HEK293 (cell line): ENCODE results near the gene PAF1.

Experiments
- CTCF ChIA-PET: fragments of 350-600 bp; formaldehyde crosslinking; extraction: SDS; loops from one replicate; lab custom pipeline; 2021; ENCODE audit warnings: antibody characterized with exemption; lab: Yijun Ruan, JAX
- POLR2A ChIA-PET: fragments of 300-600 bp; formaldehyde crosslinking; extraction: SDS; loops from one replicate; lab custom pipeline; 2020; ENCODE audit warnings: antibody characterized with exemption, inconsistent platforms; lab: Yijun Ruan, JAX
- H3K27ac ChIP-seq: fragments of 200-500 bp; sonication (Bioruptor generic); 2 replicates; pipeline ENCODE4 v1.5.1; 2014; ENCODE audit warnings: low read depth, low read length, control low read depth, inconsistent platforms; ENCODE audit errors: extremely low read depth
- H3K36me3 ChIP-seq, 2 experiments: fragments of 200-500 bp in 1 of 2; sonication (Bioruptor generic) in 1 of 2; 1 replicate in 1 of 2; 2 replicates in 1 of 2; pipeline ENCODE4 v1.5.1; 2014 to 2017; ENCODE audit warnings: inconsistent platforms in 2 of 2, low read length in 2 of 2; ENCODE audit not compliant: control insufficient read depth in 2 of 2, insufficient read depth in 1 of 2
- H3K4me1 ChIP-seq: fragments of 200-500 bp; sonication (Bioruptor generic); 2 replicates; pipeline ENCODE4 v1.5.1; 2014; ENCODE audit warnings: mild to moderate bottlenecking, low read length, inconsistent platforms; ENCODE audit not compliant: control insufficient read depth, insufficient read depth
- H3K4me3 ChIP-seq: 2 replicates; pipeline ENCODE4 v1.5.1; 2011; ENCODE audit warnings: low read depth, mild to moderate bottlenecking, control low read depth, low read length, moderate library complexity
- H3K9me3 ChIP-seq: fragments of 200-500 bp; sonication (Bioruptor generic); 2 replicates; pipeline ENCODE4 v1.5.1; 2014; ENCODE audit warnings: low read depth, low read length, inconsistent platforms; ENCODE audit not compliant: control insufficient read depth, insufficient read depth
- MZF1 ChIP-seq: fragments of 450-650 bp; formaldehyde crosslinking; IDR thresholded peaks from 2 replicates; pipeline ENCODE4 v1.5.1; 2017; ENCODE audit warnings: missing biosample characterization, missing genetic modification characterization, borderline replicate concordance
- TRIM28 ChIP-seq: IDR thresholded peaks from 2 replicates; pipeline ENCODE4 v1.6.1; 2011; ENCODE audit warnings: low read length, control low read depth, borderline replicate concordance
- YY2 ChIP-seq: fragments of 450-650 bp; formaldehyde crosslinking; IDR thresholded peaks from 2 replicates; pipeline ENCODE4 v1.5.1; 2016; ENCODE audit warnings: missing biosample characterization, missing genetic modification characterization
- ZFP3 ChIP-seq: fragments of 450-650 bp; formaldehyde crosslinking; IDR thresholded peaks from 2 replicates; pipeline ENCODE4 v1.5.1; 2016; ENCODE audit warnings: low read depth, missing biosample characterization, missing genetic modification characterization
- ZNF121 ChIP-seq: fragments of 450-650 bp; formaldehyde crosslinking; IDR thresholded peaks from 2 replicates; pipeline ENCODE4 v1.5.1; 2016; ENCODE audit warnings: missing biosample characterization, missing genetic modification characterization
- ZNF302 ChIP-seq: fragments of 450-650 bp; formaldehyde crosslinking; IDR thresholded peaks from 2 replicates; pipeline ENCODE4 v1.5.1; 2016; ENCODE audit warnings: missing biosample characterization, missing genetic modification characterization, low read depth
- ZNF391 ChIP-seq: fragments of 450-650 bp; formaldehyde crosslinking; IDR thresholded peaks from 2 replicates; pipeline ENCODE4 v1.5.1; 2016; ENCODE audit warnings: low read depth, missing biosample characterization, missing genetic modification characterization, borderline replicate concordance
- ZNF394 ChIP-seq: fragments of 450-650 bp; formaldehyde crosslinking; IDR thresholded peaks from 2 replicates; pipeline ENCODE4 v1.5.1; 2016; ENCODE audit warnings: missing biosample characterization, missing genetic modification characterization, mild to moderate bottlenecking, moderate library complexity, borderline replicate concordance
- ZNF423 ChIP-seq: fragments of 450-650 bp; formaldehyde crosslinking; IDR thresholded peaks from 2 replicates; pipeline ENCODE4 v1.5.1; 2016; ENCODE audit warnings: missing biosample characterization, missing genetic modification characterization
- ZNF473 ChIP-seq: fragments of 450-650 bp; formaldehyde crosslinking; IDR thresholded peaks from 2 replicates; pipeline ENCODE4 v1.5.1; 2017; ENCODE audit warnings: missing biosample characterization, missing genetic modification characterization
- ZNF501 ChIP-seq: fragments of 450-650 bp; formaldehyde crosslinking; IDR thresholded peaks from 2 replicates; pipeline ENCODE4 v1.5.1; 2016; ENCODE audit warnings: missing biosample characterization, missing genetic modification characterization
- ZNF561 ChIP-seq: fragments of 450-650 bp; IDR thresholded peaks from 2 replicates; pipeline ENCODE4 v1.5.1; 2018; ENCODE audit warnings: missing biosample characterization, missing genetic modification characterization, borderline replicate concordance
- ZNF654 ChIP-seq: fragments of 450-650 bp; formaldehyde crosslinking; IDR thresholded peaks from 2 replicates; pipeline ENCODE4 v1.5.1; 2016; ENCODE audit warnings: low read depth, missing biosample characterization, missing genetic modification characterization
- ZNF658 ChIP-seq: fragments of 450-650 bp; formaldehyde crosslinking; IDR thresholded peaks from 2 replicates; pipeline ENCODE4; 2016; ENCODE audit warnings: missing biosample characterization, missing genetic modification characterization
- ZNF660 ChIP-seq: fragments of 450-650 bp; IDR thresholded peaks from 2 replicates; pipeline ENCODE4 v1.5.1; 2018; ENCODE audit warnings: missing biosample characterization, mild to moderate bottlenecking, missing genetic modification characterization
- ZNF664 ChIP-seq: fragments of 450-650 bp; formaldehyde crosslinking; IDR thresholded peaks from 2 replicates; pipeline ENCODE4 v1.5.1; 2016; ENCODE audit warnings: missing biosample characterization, missing genetic modification characterization
- ZNF747 ChIP-seq: fragments of 450-650 bp; formaldehyde crosslinking; IDR thresholded peaks from 2 replicates; pipeline ENCODE4 v1.5.1; 2016; ENCODE audit warnings: missing biosample characterization, missing genetic modification characterization
- ZNF792 ChIP-seq: fragments of 450-650 bp; formaldehyde crosslinking; IDR thresholded peaks from 2 replicates; pipeline ENCODE4 v1.5.1; 2016; ENCODE audit warnings: missing biosample characterization, missing genetic modification characterization
- ZSCAN16 ChIP-seq: fragments of 450-650 bp; formaldehyde crosslinking; IDR thresholded peaks from 2 replicates; pipeline ENCODE4 v1.5.1; 2016; ENCODE audit warnings: missing biosample characterization, missing genetic modification characterization
- ZSCAN30 ChIP-seq: fragments of 450-650 bp; IDR thresholded peaks from 2 replicates; pipeline ENCODE4 v1.5.1; 2018; ENCODE audit warnings: missing biosample characterization, mild to moderate bottlenecking, missing genetic modification characterization, moderate library complexity
- TF ChIP-seq, protein P1 (sequence below): fragments of 450-650 bp; formaldehyde crosslinking; conservative IDR thresholded peaks from 2 replicates; pipeline ENCODE4 v1.5.1; 2016; ENCODE audit warnings: low read depth, missing biosample characterization, missing genetic modification characterization
- TF ChIP-seq, protein P2 (sequence below): fragments of 450-650 bp; formaldehyde crosslinking; IDR thresholded peaks from 2 replicates; pipeline ENCODE4 v1.5.1; 2017; ENCODE audit warnings: missing biosample characterization, missing genetic modification characterization
- TF ChIP-seq, protein P3 (sequence below): fragments of 450-650 bp; formaldehyde crosslinking; IDR thresholded peaks from 2 replicates; pipeline ENCODE4 v1.5.1; 2016; ENCODE audit warnings: missing biosample characterization, missing genetic modification characterization
- TF ChIP-seq, protein P4 (sequence below): fragments of 450-650 bp; formaldehyde crosslinking; IDR thresholded peaks from 2 replicates; pipeline ENCODE4 v1.5.1; 2016; ENCODE audit warnings: missing biosample characterization, missing genetic modification characterization

Gene PAF1

DNA sequence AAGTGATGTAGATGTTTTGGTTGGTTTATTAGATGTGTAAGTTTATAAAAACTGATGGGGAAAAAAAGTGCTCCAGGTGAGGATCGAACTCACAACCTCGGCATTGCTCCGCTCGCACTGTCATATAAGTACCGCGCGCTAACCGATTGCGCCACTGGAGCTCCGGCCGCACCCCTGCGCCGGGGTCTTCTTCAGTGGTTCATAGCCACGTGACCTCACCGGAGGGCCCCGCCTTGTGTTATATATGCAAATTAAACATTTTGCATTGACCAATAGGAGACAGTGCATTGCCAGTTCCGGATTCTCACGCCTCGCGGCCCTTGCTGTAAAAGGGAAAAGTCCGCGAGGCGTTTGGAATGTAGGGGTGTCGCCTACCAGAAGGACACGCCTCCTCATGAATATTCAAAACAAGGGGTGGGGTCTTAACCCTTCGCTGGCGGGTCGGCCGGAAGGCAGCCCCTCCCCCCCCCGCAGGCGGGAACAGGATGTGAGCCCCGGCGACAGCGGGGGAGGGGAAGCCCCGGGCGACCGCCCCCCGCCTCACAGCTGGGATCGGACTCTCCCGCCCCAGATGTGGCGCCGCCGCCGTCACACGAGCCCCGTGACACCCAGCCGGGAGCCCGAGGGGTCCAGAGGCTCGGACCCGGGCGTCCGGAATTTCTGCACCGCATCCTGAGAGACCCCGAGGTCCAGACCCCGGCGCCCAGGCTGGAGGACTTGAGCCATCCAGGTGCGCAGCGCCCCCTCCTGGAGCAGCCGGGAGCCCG is 21.4 kb upstream of the PAF1 start, which contains the start of gene PLEKHG2 (continued):
- no peak for TF ChIP-seq ZFP3 (tag by site-specific recombination)
- TF ChIP-seq ZSCAN30: peak; percentile 97
- TF ChIP-seq ZNF473 (tag by site-specific recombination): no peak
- TF ChIP-seq ZNF660: peak; percentile 89
- TF ChIP-seq, all 188 proteins: peak for 104

DNA sequence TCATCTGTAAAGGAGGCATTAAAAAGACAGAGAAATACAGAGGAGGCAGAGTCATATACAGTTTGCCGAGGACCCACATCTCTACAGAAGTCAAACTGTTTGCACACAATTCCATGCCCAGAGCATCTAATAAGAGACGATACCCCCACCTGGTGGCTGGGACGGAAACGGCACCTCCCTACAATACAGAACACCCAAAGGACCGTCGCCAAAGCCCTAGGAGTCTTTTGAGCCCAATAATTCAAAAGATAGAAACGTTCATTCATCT is 20.9 kb upstream of the PAF1 start:
- Histone ChIP-seq H3K36me3 (peaks cover 15 to 21% of the 10 kb centered on the region in 2 experiments; a peak in 2 of 3 replicates), H3K9me3 (no peaks in the 10 kb centered on the region), H3K27ac (peak overlapping the region; percentile 58), H3K4me1 (peaks cover 40% of the 10 kb centered on the region), H3K4me3 (peak overlapping the region; percentile 25)
- CTCF ChIA-PET: interaction anchor here (0.5 to 2.4 kb wide), 59 partner anchors 8 to 682 kb away, joined by 3 to 144 read pairs (median 4); partner anchors contain the start of genes EID2, EID2B, FBXO17 and GMFG
- POLR2A ChIA-PET: interaction anchor here (0.5 to 2.4 kb wide), 7 partner anchors 9 to 29 kb away, joined by 3 to 57 read pairs (median 14); partner anchors contain the start of genes MED29, PAF1 and RPS16
- 0 out of 2 replicates have a peak, but pooled peaks have one; percentile 99 for TF ChIP-seq ZNF660
- TF ChIP-seq ZNF792 (tag by site-specific recombination): peak; percentile 89; the same call in 1 of the 2 replicates
- TF ChIP-seq ZNF664: peak; percentile 75
- peak; percentile 55; the same call in 1 of the 2 replicates for TF ChIP-seq YY2 (tag by site-specific recombination)
- no peak for TF ChIP-seq ZNF747 (tag by site-specific recombination)
- no peak for TF ChIP-seq ZNF391 (tag by site-specific recombination)
- TF ChIP-seq TRIM28: no peak
- 0 out of 2 replicates have a peak, but pooled peaks have one; percentile 13 for TF ChIP-seq ZNF302
- TF ChIP-seq MZF1 (tag by site-specific recombination): peak; percentile 89
- TF ChIP-seq, protein P1, sequence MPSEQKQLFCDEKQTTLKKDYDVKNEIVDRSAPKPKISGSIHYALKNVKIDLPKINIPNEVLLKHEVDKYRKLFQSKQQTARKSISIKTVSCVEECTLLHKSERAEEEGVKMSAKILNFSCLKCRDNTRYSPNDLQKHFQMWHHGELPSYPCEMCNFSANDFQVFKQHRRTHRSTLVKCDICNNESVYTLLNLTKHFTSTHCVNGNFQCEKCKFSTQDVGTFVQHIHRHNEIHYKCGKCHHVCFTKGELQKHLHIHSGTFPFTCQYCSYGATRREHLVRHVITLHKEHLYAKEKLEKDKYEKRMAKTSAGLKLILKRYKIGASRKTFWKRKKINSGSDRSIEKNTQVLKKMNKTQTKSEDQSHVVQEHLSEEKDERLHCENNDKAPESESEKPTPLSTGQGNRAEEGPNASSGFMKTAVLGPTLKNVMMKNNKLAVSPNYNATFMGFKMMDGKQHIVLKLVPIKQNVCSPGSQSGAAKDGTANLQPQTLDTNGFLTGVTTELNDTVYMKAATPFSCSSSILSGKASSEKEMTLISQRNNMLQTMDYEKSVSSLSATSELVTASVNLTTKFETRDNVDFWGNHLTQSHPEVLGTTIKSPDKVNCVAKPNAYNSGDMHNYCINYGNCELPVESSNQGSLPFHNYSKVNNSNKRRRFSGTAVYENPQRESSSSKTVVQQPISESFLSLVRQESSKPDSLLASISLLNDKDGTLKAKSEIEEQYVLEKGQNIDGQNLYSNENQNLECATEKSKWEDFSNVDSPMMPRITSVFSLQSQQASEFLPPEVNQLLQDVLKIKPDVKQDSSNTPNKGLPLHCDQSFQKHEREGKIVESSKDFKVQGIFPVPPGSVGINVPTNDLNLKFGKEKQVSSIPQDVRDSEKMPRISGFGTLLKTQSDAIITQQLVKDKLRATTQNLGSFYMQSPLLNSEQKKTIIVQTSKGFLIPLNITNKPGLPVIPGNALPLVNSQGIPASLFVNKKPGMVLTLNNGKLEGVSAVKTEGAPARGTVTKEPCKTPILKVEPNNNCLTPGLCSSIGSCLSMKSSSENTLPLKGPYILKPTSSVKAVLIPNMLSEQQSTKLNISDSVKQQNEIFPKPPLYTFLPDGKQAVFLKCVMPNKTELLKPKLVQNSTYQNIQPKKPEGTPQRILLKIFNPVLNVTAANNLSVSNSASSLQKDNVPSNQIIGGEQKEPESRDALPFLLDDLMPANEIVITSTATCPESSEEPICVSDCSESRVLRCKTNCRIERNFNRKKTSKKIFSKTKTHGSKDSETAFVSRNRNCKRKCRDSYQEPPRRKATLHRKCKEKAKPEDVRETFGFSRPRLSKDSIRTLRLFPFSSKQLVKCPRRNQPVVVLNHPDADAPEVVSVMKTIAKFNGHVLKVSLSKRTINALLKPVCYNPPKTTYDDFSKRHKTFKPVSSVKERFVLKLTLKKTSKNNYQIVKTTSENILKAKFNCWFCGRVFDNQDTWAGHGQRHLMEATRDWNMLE: peak; percentile 50; the same call in 1 of the 2 replicates
- TF ChIP-seq, protein P2, sequence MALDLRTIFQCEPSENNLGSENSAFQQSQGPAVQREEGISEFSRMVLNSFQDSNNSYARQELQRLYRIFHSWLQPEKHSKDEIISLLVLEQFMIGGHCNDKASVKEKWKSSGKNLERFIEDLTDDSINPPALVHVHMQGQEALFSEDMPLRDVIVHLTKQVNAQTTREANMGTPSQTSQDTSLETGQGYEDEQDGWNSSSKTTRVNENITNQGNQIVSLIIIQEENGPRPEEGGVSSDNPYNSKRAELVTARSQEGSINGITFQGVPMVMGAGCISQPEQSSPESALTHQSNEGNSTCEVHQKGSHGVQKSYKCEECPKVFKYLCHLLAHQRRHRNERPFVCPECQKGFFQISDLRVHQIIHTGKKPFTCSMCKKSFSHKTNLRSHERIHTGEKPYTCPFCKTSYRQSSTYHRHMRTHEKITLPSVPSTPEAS (tag by site-specific recombination): peak; percentile 91
- no peak; the same call in 1 of the 2 replicates for TF ChIP-seq ZNF394 (tag by site-specific recombination)
- TF ChIP-seq ZNF121: no peak
- peak; percentile 95; the same call in 1 of the 2 replicates for TF ChIP-seq ZNF423 (tag by site-specific recombination)
- no peak for TF ChIP-seq ZNF658
- TF ChIP-seq ZNF501 (tag by site-specific recombination): peak; percentile 97
- peak; percentile 98; the same call in 1 of the 2 replicates for TF ChIP-seq ZNF561 (tag by site-specific recombination)
- TF ChIP-seq, protein P3, sequence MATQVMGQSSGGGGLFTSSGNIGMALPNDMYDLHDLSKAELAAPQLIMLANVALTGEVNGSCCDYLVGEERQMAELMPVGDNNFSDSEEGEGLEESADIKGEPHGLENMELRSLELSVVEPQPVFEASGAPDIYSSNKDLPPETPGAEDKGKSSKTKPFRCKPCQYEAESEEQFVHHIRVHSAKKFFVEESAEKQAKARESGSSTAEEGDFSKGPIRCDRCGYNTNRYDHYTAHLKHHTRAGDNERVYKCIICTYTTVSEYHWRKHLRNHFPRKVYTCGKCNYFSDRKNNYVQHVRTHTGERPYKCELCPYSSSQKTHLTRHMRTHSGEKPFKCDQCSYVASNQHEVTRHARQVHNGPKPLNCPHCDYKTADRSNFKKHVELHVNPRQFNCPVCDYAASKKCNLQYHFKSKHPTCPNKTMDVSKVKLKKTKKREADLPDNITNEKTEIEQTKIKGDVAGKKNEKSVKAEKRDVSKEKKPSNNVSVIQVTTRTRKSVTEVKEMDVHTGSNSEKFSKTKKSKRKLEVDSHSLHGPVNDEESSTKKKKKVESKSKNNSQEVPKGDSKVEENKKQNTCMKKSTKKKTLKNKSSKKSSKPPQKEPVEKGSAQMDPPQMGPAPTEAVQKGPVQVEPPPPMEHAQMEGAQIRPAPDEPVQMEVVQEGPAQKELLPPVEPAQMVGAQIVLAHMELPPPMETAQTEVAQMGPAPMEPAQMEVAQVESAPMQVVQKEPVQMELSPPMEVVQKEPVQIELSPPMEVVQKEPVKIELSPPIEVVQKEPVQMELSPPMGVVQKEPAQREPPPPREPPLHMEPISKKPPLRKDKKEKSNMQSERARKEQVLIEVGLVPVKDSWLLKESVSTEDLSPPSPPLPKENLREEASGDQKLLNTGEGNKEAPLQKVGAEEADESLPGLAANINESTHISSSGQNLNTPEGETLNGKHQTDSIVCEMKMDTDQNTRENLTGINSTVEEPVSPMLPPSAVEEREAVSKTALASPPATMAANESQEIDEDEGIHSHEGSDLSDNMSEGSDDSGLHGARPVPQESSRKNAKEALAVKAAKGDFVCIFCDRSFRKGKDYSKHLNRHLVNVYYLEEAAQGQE (tag by site-specific recombination): peak; percentile 70; the same call in 1 of the 2 replicates
- peak; percentile 100 for TF ChIP-seq ZNF654 (tag by site-specific recombination)
- TF ChIP-seq ZSCAN16 (tag by site-specific recombination): 0 out of 2 replicates have a peak, but pooled peaks have one; percentile 47
- TF ChIP-seq, protein P4, sequence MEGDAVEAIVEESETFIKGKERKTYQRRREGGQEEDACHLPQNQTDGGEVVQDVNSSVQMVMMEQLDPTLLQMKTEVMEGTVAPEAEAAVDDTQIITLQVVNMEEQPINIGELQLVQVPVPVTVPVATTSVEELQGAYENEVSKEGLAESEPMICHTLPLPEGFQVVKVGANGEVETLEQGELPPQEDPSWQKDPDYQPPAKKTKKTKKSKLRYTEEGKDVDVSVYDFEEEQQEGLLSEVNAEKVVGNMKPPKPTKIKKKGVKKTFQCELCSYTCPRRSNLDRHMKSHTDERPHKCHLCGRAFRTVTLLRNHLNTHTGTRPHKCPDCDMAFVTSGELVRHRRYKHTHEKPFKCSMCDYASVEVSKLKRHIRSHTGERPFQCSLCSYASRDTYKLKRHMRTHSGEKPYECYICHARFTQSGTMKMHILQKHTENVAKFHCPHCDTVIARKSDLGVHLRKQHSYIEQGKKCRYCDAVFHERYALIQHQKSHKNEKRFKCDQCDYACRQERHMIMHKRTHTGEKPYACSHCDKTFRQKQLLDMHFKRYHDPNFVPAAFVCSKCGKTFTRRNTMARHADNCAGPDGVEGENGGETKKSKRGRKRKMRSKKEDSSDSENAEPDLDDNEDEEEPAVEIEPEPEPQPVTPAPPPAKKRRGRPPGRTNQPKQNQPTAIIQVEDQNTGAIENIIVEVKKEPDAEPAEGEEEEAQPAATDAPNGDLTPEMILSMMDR (tag by site-specific recombination): peak; percentile 99
